Stimulated activated CD8-positive, alpha-beta memory T cell treated with anti-CD3 and anti-CD28 coated beads, Interleukin-4, amount 100 ng/mL, for 24 hours (primary cell): Measurements from ENCODE around the gene CNP.
"Not testable (repeated sequence)": the region's sequence is repeated elsewhere in the genome, so short reads cannot be mapped to it uniquely, and the experiment has no call there.

Experiments used
- DNase-seq: peaks from one replicate; pipeline ENCODE4 v3.0.0-alpha.2; 2020; ENCODE audit warnings: low read depth

The CNP gene

DNA sequence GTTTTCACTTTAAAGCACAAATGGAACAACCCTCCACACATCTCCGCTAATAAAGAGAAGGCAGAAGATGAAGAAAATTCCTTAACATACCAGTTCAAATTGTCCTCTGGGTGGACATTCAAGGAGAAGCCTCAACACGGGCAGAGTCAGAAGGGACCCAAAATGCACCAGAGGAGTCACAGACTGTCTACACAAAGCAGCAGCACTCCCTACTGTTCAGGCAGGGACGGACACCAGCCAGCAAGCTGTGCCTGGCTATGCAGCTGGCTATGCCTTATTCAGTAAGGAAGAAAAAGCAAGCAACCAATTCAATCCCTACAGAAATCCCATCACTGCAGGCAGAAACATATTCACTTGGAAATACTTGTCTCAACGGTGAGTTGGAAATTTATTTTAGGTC, 42.6 kb downstream of the CNP start:
- no peak for DNase-seq

DNA sequence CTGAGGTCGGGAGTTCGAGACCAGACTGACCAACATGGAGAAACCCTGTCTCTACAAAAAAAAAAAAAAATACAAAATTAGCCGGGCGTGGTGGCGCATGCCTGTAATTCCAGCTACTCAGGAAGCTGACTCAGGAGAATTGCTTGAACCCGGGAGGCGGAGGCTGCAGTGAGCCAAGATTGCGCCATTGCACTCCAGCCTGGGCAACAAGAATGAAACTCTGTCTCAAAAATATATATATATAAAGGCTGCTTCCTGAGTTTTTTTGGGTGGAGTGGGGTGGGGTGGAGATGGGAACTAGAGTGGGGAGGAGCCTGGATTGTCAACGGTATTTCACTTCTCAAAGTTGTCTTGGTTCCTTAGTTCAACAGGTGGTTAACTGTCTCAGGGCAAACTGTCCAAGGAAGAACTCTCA, 43.7 kb downstream of the CNP start:
- not testable (repeated sequence) for DNase-seq

DNA sequence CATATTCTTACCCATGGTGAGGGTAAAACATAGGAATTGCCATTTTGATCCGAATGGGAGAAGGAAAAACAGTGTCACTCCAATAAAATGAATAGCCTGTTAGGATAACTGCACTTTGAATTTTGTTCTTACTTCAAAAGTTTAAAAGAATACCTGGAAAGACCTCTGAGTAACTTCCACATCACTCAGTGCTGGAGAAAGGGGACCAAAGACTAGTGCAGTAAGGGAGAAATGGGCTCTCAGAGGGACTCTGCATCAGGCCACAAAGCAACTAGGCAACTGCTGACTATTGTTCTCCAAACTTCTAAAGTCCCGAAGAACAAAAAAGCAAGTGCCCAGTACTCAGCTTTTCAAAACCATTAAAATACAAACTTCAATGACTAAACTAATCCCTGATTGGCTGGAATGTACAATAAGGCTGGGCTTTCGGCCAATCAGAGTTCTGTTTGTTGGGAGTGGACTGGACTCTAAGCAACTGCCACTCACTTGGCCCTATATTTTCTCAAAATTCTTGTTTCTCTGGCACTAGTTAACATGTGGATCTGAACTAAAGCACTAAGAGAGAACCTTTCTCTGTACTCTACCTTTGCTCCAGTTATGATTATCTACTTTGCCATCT, 44.4 kb downstream of the CNP start:
- no peak for DNase-seq

- DNase-seq = not testable (repeated sequence)
Measured at GRCh38 chr17:42012363-42012762, 45.8 kb downstream of the CNP start.

DNA sequence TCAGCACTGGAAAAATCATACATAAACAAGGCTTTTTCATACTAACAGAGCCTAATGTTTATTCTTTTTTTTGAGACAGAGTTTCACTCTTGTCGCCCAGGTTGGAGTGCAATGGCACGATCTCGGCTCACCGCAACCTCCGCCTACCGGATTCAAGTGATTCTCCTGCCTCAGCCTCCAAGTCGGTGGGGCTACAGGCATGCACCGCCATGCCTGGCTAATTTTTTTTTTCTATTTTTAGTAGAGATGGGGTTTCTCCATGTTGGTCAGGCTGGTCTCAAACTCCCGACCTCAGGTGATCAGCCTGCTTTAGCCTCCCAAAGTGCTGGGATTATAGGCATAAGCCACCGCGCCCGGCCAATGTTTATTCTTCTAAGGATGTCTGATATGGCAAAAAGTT, 47.1 kb downstream of the CNP start:
- not testable (repeated sequence) for DNase-seq

DNA sequence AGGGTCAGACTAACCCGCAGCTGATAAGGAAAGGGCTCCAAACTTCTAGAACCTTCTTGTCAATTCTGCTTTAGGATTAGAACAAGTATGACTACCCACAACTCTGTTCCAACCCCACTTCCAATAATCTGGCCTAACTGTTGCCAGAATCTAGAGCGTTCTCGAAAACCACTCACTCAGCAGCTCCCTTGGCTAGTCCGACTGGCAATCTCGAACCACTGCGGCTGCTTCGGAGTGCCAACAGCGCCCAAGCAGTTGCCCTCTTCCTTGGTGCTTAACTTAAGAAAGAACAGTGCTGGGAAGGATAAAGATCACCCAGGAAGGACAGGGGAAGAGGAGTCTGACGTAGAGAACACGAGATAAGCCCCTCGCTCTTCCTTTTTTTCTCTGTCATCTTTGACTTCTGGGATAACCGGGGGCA, 49.8 kb downstream of the CNP start:
- DNase-seq = no peak

- peak; percentile 86 for DNase-seq
Measured at GRCh38 chr17:42016941-42017865, 50.6 kb downstream of the CNP start, which contains the start of gene DNAJC7. Gene DNAJC7 (minus strand): TSS chr17:42017439. CDS start chr17:42017416, 23 bp downstream.

DNA sequence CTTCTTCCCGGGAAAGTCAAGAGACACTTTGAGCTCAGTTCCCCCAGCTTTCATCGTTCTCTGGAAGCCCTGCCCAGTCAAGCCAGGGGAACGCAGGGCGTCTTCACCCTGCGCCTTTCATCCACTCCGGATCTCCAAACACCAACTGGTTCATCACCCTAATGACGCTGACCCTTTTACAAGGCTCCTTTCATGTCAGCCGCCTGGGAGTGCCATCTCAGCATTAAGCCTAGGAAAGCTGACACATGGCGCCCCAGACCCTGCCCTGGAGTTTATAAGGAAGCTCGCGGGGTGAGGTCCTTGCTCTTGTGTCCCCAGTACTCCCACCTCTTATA, 51.2 kb downstream of the CNP start:
- DNase-seq = no peak

DNA sequence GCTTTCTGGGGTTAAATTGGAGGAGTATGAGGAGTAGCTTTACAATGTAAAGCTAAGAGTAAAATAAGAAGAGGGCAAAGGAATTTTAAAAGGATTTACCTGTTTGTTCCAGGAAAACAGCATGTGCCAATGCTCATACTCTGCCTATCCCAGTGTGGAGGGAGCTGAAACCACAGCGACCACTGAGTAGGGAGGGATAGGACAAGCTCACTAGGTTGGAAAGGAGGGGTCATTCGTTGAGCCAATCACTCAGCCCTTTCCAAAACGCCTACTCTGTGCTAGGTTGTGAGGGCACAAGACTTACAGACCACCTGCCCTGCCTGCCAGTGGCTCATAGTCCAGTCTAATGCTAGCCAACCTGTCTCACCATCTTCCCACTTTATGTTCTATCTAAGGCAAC, 51.7 kb downstream of the CNP start:
- DNase-seq = no peak

GRCh38 chr17:42018988-42019387, 52.4 kb downstream of the CNP start:
- no peak for DNase-seq

DNA sequence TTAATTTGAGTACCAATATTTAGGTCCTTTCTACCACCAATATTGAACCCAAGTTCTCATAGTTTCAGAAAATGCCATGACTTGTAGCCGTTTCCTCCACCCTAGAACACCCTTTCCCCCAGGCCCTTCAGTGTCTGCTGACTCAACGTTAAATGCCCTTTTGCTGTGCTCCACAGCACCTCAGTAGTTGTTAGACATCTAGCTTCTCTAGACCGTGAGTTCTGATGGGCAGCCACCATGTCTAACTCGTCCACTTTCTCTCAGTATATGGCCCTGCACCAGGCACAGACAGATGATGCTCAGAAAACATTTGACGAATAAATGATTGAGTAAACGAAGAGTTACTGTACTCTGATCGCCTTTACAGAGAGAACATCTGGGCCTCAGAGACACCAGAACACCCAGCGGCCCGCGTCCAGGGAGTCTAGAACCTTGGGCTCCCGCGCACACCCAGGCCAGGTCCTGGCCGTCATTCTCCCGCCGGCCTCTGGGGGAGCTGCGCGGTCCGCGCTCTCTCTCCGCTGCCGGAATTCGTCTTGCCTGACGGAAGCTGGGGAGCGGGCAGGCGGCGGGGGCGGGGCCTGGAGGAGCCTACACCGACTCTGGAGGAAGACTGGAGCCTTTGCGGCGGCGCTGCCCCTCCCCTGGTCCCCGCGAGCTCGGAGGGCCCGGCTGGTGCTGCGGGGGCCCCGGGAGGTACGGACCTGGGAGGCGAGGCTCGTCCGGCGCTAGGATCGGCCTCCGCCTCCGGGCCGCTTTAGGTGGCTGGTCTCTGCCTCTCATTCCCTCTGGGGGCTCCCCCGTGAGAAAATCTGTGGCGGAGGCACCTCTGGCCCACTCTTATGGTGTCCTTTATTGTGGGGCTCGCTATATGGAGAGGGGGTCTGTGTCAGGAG, 53.2 kb downstream of the CNP start, which contains the start of gene NKIRAS2:
Gene NKIRAS2 (plus strand): TSS at position 582 of the 896 bp plus-strand sequence. CDS start 1,488 bp downstream, outside the sequence.
- peak; percentile 93 for DNase-seq

- DNase-seq = not testable (repeated sequence)
Measured at GRCh38 chr17:42020845-42021244, 54.2 kb downstream of the CNP start.

GRCh38 chr17:42023524-42024349, 57.1 kb downstream of the CNP start:
- DNase-seq = no peak

DNA sequence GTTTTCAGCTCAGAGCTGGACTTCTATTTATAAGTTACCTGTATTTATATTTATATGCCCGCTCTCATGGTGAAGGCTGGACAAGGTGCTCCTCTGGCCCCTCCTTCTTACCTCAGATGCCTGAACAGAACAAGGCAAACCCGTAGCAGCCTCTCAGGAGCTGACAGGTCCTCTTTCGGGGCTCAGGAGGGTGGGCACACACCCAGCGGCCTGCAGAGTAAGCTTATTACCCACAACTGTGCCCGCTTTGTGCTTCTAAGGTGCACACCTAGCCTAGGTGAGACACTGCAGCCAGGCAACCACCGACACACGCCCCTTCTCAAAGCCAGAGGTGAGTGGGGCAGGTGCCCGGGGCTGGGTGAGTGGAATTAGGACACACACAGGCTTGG, 58.6 kb downstream of the CNP start:
- no peak for DNase-seq

DNA sequence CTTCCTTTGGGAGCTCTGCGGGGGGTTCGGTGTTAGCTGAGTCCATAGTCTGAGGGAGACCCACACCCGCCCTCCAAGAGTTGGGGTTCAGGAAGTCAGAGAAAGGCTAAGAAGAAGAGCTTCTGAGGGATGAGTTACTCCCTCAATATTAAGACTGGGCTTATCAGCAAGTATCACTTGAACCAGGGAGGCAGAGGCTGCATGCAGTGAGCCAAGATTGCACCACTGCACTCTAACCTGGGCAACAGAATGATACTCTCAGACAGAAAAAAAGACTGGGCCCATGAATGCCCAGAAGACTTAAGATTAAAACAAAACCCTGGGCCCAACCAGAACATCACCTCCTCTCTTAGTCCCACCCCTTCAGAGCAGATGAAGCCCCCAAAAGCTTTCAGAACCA, 59.3 kb downstream of the CNP start:
- DNase-seq = no peak

DNA sequence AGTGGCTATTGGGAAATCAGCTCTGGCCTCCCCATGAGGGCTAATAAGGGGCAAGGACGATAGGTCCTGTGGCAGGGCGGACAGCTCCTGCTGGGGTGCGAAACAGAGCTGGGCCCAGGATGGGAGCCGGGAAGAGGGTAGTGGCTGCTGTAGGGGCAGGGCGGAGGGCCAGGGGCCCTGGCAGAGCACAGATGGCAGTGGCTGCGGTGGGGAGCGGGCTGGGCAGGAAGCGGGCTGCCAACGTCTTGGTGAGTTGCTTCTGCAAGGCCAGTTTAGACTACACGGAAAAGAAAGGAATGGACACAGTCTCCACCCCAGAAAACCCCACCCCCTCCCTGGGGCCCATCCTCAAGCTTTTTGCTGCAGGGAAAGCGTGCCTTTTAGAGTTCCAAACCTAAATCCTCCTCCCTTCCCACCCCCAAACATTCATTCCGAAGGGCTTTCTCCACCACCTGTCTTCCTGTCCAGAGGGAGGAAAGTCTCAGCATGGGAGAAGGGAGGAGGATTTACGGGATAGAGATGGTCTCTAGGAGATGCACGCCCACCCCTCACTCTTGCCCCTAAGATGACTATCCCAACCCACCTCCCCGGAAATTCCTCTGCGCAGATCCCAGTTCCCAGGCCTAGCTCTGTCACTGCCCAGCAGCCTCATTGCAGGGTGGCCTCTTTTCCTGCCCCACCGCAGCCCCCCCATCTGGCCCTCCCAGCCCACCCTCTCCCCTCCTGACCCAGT, 60.4 kb downstream of the CNP start:
- no peak for DNase-seq
